Right lobe of liver (tissue), 6 donors: ENCODE results near the gene UGT1A3. TPM values are rescaled to one million over a fixed set of nuclear protein-coding genes. Genes with fewer than 3 reads are reported as not detected.
A peak's percentile ranks its signal among the peaks of the same experiment; 100 is the strongest.

ENCODE experiments used
- ATAC-seq, 4 donors: fragments of 200-7000 bp; cut with Tn5 transposase; one replicate each; pipeline ENCODE4 v1.9.1; 2020; ENCODE audit warnings: mild to moderate bottlenecking in 4 of 4, moderate library complexity in 4 of 4
- DNase-seq, 3 donors: peaks; one replicate each; pipeline ENCODE4 v3.0.0-alpha.2; 2020
- H3K27ac ChIP-seq, 3 donors: fragments of 200-600 bp; one replicate each; pipeline ENCODE4 v1.8.0; 2022
- H3K27me3 ChIP-seq, 2 donors: fragments of 200-600 bp; one replicate each; pipeline ENCODE4 v1.8.0; 2022
- H3K36me3 ChIP-seq, 4 donors: fragments of 200-600 bp; sonication (generic) in 1 of 4; one replicate each; pipeline versions ENCODE4 v1.5.1 to v1.8.0; 2017 to 2022; ENCODE audit warnings: control low read depth in 1 of 4
- H3K4me1 ChIP-seq, 4 donors: fragments of 200-600 bp; sonication (generic) in 1 of 4; one replicate each; pipeline versions ENCODE4 v1.5.1 to v1.8.0; 2017 to 2022; ENCODE audit warnings: control low read depth in 1 of 4
- H3K4me3 ChIP-seq, 3 donors: fragments of 200-600 bp; one replicate each; pipeline ENCODE4 v1.8.0; 2022
- H3K9me3 ChIP-seq, 4 donors: fragments of 200-600 bp; sonication (generic) in 1 of 4; one replicate each; pipeline versions ENCODE4 v1.5.1 to v1.8.0; 2017 to 2022; ENCODE audit warnings: control low read depth in 1 of 4
- POLR2A ChIP-seq: fragments of 450-650 bp; IDR thresholded peaks from one replicate; pipeline ENCODE4 v1.6.1; 2017; ENCODE audit warnings: antibody characterized with exemption, mild to moderate bottlenecking
- WGBS: methylation state at CpG from one replicate; pipeline ENCODE4 v1.1.6; 2018; ENCODE audit warnings: low coverage, low lambda C conversion rate; ENCODE audit not compliant: insufficient coverage; ENCODE audit errors: missing lambda C conversion rate; 5-methylcytosine and 5-hydroxymethylcytosine counted together
- intact Hi-C, 2 donors: fragments of 100-400 bp; cut with DNase I; formaldehyde crosslinking; loops; one replicate each; pipeline versions ENCODE4 v1.11.2 to v1.14.1; 2022
- total RNA-seq, 6 experiments: library from RNA; depleted of rRNA in 2 of 6; stranded (reverse); fragments of >200 nt in 2 of 6; fragmentation: NEBNext Ultra II Directional in 3 of 6; extraction: Animal tissue kit (Norgen Biotek cat#: 25700) in 3 of 6; gene quantifications; one replicate each; pipeline versions ENCODE4 v1.1.0 to v1.2.4, GENCODE V29; 2016 to 2023
- TF ChIP-seq, protein P1 (sequence below), 4 donors: fragments of 200-600 bp in 3 of 4; fragments of 450-650 bp in 1 of 4; IDR thresholded peaks; one replicate each; pipeline versions ENCODE4 v1.5.1 to v1.8.0; 2016 to 2022; ENCODE audit warnings: antibody characterized with exemption in 4 of 4, mild to moderate bottlenecking in 2 of 4
- donor health status: DM: no; HTN: yes; CAD: no.
- donor health status: DM: no; HTN: no; CAD: no.
- donor health status: DM: no; HTN: no; CAD: no.
- donor health status: DM: no; HTN: yes; CAD: no.
- donor health status: DM: no; HTN: yes; CAD: no.

The UGT1A3 gene
- total RNA-seq, 6 experiments from 2014 or later: 12.9 to 125 (median 22.0) TPM

DNA sequence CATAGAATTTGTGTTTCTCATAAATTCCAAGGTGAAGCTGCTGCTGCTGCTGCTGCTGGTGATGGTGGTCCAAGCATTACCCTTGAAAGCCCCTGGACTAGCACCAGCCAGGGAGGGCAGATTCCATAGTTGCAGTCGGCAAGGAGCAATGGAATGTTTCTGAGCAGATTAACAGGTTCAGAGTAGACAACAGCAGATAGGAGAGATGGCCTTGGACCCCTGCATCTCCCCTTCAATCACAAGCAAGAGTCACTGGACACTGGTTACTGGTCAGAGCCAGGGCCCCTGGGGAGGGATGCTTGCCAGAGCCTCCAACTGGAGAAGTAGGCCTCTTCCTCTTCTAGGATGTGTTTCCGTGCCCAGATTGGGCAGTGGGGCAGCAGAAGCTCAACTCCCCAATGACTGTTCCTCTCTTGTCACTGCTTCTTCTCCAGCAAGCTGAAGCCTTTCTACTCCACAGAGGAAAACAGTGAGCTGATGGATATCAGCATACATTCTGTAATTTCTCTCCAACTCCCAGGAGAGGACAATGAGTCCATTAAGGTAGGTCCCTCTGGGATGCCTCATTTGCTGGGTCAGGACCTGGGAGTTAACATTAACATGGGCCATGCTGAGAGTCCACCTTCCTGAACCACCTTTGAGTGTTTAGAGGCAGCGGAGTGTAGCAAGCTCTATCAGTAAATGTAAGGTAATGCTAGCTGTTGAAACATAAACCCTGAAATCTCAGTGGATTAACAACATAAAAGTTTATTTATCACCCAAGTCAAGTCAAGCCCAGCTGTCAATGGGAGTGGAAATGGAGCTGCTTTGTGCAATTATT is 84.6 kb downstream of the UGT1A3 start:
- no peak for DNase-seq
- no peak for ATAC-seq
- no peaks in the 10 kb centered on the region for H3K27me3 ChIP-seq
- H3K36me3 ChIP-seq: no peaks in the 10 kb centered on the region
- intact Hi-C loops: no loop called here
- no peak overlapping the region for H3K27ac ChIP-seq
- H3K9me3 ChIP-seq: no peaks in the 10 kb centered on the region
- TF ChIP-seq POLR2A: no peak
- TF ChIP-seq, protein P1, sequence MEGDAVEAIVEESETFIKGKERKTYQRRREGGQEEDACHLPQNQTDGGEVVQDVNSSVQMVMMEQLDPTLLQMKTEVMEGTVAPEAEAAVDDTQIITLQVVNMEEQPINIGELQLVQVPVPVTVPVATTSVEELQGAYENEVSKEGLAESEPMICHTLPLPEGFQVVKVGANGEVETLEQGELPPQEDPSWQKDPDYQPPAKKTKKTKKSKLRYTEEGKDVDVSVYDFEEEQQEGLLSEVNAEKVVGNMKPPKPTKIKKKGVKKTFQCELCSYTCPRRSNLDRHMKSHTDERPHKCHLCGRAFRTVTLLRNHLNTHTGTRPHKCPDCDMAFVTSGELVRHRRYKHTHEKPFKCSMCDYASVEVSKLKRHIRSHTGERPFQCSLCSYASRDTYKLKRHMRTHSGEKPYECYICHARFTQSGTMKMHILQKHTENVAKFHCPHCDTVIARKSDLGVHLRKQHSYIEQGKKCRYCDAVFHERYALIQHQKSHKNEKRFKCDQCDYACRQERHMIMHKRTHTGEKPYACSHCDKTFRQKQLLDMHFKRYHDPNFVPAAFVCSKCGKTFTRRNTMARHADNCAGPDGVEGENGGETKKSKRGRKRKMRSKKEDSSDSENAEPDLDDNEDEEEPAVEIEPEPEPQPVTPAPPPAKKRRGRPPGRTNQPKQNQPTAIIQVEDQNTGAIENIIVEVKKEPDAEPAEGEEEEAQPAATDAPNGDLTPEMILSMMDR (IDR thresholded peaks at IDR 0.05): no peak
- peaks cover 0 to 7% (median 0%) of the 10 kb centered on the region in 4 donors for H3K4me1 ChIP-seq
- 100% methylated on average over 1 of the region's 3 CpGs for WGBS
- no peak overlapping the region for H3K4me3 ChIP-seq

DNA sequence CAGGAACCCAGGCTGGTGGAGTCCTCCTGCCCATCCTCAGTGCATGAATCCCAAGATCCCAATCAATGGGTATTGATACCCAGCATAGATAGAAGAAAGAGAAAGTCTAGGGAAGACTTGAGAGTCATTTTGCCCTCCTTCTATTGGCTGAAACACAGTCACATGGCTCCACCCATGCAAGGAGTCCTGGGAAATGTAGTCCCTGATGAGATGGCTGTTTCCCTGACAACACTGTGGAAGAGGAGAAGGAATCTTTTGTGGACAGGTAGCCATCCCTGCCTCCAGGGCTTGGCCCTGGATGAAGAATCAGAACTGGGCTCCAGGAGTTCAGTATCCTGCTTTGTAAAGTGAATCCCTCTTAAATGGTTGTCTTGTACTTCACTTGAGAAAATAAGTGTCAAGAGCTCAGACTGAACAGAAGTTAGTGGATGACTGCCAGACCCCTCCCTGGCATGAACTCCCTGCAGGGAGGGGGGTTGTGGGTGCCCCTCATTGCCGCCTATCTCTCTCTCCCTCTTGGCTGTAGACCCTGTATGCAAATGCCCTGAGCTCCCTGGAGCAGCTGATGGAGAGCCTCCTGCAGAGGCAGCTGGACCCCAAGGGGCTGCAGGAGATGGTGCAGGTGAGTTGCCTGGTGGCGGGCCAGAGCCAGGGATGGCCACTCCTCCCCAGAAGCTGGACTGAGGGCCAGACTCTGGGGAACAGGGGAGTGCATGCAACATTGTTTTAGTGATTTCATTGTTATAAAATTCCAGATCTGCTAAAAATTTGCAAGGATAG is 85.4 kb downstream of the UGT1A3 start:
- TF ChIP-seq, protein P1 (IDR thresholded peaks at IDR 0.05): no peak
- TF ChIP-seq POLR2A: no peak
- Histone ChIP-seq H3K36me3 (no peaks in the 10 kb centered on the region), H3K9me3 (no peaks in the 10 kb centered on the region), H3K27me3 (no peaks in the 10 kb centered on the region), H3K4me3 (no peak overlapping the region), H3K27ac (no peak overlapping the region), H3K4me1 (peaks cover 0 to 13% (median 0%) of the 10 kb centered on the region in 4 donors)
- ATAC-seq (no peak), DNase-seq (peak in 1 of 3 donors; percentile 20)
- intact Hi-C loops: no loop called here
- 85% methylated on average over 2 of the region's 2 CpGs for WGBS

DNA sequence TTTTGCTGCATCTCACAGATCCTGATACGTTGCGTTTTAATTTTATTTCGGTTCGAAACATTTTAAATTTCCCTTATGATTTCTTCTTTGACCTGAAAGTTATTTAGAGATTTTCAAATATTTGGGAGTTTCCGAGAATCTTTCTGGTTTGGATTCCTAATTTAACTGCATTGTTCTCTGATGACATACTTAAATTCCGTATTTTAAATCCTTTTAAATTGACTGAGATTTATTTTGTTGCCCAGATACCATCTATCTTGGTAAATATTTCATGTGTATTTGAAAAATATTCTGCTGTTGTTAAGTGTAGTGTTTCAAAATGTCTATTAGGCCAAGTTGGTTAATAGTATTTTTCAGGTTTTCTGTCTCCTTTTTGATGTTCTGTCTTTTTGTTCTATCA is 87.0 kb downstream of the UGT1A3 start:
- H3K36me3 ChIP-seq: no peaks in the 10 kb centered on the region
- 88% methylated on average over 6 of the region's 6 CpGs for WGBS
- peaks cover 0 to 13% (median 0%) of the 10 kb centered on the region in 4 donors for H3K4me1 ChIP-seq
- H3K9me3 ChIP-seq: no peaks in the 10 kb centered on the region
- H3K27ac ChIP-seq: no peak overlapping the region
- H3K27me3 ChIP-seq: no peaks in the 10 kb centered on the region
- no peak overlapping the region for H3K4me3 ChIP-seq
- ATAC-seq: no peak
- TF ChIP-seq, protein P1 (IDR thresholded peaks at IDR 0.05): no peak
- TF ChIP-seq POLR2A: no peak
- intact Hi-C loops: no loop called here
- DNase-seq: no peak

DNA sequence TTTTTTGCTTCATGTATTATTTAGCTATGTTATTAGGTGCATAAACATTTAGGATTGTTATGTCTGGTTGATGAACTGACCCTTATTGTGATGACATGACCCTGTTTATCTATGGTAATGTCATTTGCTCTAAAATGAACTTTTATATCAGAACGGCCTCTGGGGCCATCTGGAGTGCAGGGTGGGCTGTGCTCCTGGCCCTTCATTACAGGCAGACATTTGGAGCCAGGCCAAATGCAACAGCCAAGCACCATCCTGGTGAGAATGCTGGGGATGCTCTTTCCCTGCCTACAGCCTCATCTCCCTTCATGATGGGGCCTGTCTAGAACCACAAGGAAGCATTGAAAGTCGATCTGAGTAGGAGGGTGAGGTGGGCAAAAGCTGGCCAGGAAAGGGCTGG is 87.5 kb downstream of the UGT1A3 start:
- Histone ChIP-seq H3K4me1 (peaks cover 0 to 13% (median 0%) of the 10 kb centered on the region in 4 donors), H3K9me3 (no peaks in the 10 kb centered on the region), H3K27me3 (no peaks in the 10 kb centered on the region), H3K36me3 (no peaks in the 10 kb centered on the region), H3K27ac (no peak overlapping the region), H3K4me3 (no peak overlapping the region)
- TF ChIP-seq, protein P1 (IDR thresholded peaks at IDR 0.05): no peak
- peak in 2 of 3 donors; percentile 11 to 27 for DNase-seq
- ATAC-seq: no peak
- intact Hi-C loops: no loop called here
- 56% methylated on average over 2 of the region's 2 CpGs for WGBS
